Stimulated activated naive CD8-positive, alpha-beta T cell treated with anti-CD3 and anti-CD28 coated beads, Interleukin-15, Interleukin-2, amounts not matched to agents 100 ng/mL and 50 ng/mL, for 24 hours (primary cell): ENCODE measurements around the gene IMMP2L.

Source experiments
- H3K27ac Mint-ChIP-seq: one replicate; pipeline ENCODE4 v1.8.0; 2021; ENCODE audit warnings: mild to moderate bottlenecking, mixed read lengths
- H3K27me3 Mint-ChIP-seq: one replicate; pipeline ENCODE4 v1.8.0; 2021; ENCODE audit warnings: mixed read lengths
- H3K36me3 Mint-ChIP-seq: one replicate; pipeline ENCODE4 v1.8.0; 2021; ENCODE audit warnings: low read depth, mixed read lengths
- H3K4me1 Mint-ChIP-seq: one replicate; pipeline ENCODE4 v1.8.0; 2021; ENCODE audit warnings: low read depth, mixed read lengths
- H3K4me3 Mint-ChIP-seq: one replicate; pipeline ENCODE4 v1.8.0; 2021; ENCODE audit warnings: mild to moderate bottlenecking, mixed read lengths
- H3K9me3 Mint-ChIP-seq: one replicate; pipeline ENCODE4 v1.8.0; 2021; ENCODE audit warnings: mixed read lengths

Gene IMMP2L

DNA sequence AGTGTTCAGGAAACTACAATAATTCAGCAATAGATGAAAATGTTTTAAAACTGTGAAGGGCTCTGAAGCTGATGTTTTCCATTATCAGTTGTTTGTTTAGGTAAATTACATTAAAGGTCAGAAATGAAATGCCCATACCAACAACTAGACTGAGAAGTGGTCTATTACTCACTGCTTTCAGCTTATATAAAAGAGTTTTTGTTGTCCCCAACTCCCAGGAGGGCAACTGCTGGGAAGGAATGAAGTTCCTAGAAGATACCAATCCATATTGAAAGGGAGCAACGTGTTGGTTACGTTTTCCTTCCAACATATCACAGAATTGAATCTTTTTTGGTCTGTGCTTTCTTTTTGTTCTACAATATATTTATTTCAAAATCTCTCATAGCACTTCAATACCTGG lies 802.0 kb downstream of the IMMP2L start:
- no peaks in the 10 kb centered on the region for H3K9me3 Mint-ChIP-seq
- no peaks in the 10 kb centered on the region for H3K36me3 Mint-ChIP-seq
- H3K4me1 Mint-ChIP-seq, result no peaks in the 10 kb centered on the region
- no peaks in the 10 kb centered on the region for H3K27me3 Mint-ChIP-seq
- H3K4me3 Mint-ChIP-seq, result no peak overlapping the region
- H3K27ac Mint-ChIP-seq, result no peak overlapping the region

- Mint-ChIP-seq H3K4me1 (no peaks in the 10 kb centered on the region), H3K36me3 (no peaks in the 10 kb centered on the region), H3K27ac (no peak overlapping the region), H3K4me3 (no peak overlapping the region), H3K9me3 (no peaks in the 10 kb centered on the region), H3K27me3 (no peaks in the 10 kb centered on the region)
Measured at GRCh38 chr7:110759069-110759468, 803.2 kb downstream of the IMMP2L start.

GRCh38 chr7:110754649-110755048 lies 807.6 kb downstream of the IMMP2L start:
- H3K27me3 Mint-ChIP-seq, result no peaks in the 10 kb centered on the region
- no peaks in the 10 kb centered on the region for H3K36me3 Mint-ChIP-seq
- H3K4me1 Mint-ChIP-seq, result no peaks in the 10 kb centered on the region
- no peak overlapping the region for H3K4me3 Mint-ChIP-seq
- no peaks in the 10 kb centered on the region for H3K9me3 Mint-ChIP-seq
- H3K27ac Mint-ChIP-seq, result no peak overlapping the region

DNA sequence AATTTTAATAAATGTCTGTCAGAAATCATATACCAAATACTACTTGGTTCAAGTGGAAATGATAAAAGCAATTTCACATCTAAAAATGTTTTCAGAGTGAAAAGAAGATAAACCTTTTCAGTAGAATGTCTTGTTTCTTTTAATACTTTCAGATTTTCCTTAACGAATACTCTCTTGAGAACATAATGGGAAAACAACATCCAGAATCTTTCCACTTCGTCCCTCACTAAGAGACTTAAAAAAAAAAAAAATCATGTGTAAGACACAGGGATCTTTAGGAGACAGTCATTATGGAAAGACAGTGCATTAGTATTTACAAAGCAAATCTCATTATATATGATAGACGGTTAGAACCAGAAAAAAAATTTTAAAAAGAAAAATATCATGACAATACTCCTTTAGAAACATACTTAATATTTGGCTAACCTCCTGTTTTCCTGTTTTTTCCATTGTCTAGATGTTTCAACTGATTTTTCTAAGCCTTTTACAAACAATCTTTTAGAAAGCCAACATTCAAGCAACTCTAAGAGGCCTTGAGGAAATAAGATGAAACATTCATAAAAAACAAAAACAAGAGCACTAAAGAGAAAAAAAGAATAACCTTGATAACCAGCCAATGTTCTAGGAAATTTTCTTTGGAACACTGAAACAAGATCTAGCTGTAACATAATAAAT lies 811.2 kb downstream of the IMMP2L start:
- H3K4me3 Mint-ChIP-seq, result no peak overlapping the region
- no peak overlapping the region for H3K27ac Mint-ChIP-seq
- H3K9me3 Mint-ChIP-seq, result peaks cover 23% of the 10 kb centered on the region
- H3K36me3 Mint-ChIP-seq, result peaks cover 12% of the 10 kb centered on the region
- no peaks in the 10 kb centered on the region for H3K4me1 Mint-ChIP-seq
- H3K27me3 Mint-ChIP-seq, result no peaks in the 10 kb centered on the region

DNA sequence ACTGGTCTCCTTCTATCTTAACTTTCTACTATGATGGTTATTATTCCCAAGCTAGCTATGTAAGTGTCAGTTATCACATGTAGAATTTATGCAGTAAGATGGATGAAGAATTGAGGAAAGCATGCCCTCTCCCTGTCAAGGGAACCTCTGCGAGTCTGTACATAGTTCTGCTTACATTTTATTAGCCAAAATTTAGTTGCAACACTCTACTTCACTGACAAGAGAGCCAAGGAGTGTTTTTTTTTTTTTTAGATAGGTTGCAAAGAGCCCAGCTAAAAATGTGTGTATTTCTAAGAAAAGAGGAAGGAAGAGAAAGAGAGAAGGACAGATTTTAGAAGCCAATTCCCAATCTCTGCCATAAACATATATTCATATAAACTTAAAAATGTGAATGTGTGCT lies 829.1 kb downstream of the IMMP2L start:
- H3K4me1 Mint-ChIP-seq, result no peaks in the 10 kb centered on the region
- peaks cover 5% of the 10 kb centered on the region for H3K36me3 Mint-ChIP-seq
- H3K27me3 Mint-ChIP-seq, result no peaks in the 10 kb centered on the region
- H3K27ac Mint-ChIP-seq, result no peak overlapping the region
- H3K9me3 Mint-ChIP-seq, result peaks cover 8% of the 10 kb centered on the region
- no peak overlapping the region for H3K4me3 Mint-ChIP-seq

DNA sequence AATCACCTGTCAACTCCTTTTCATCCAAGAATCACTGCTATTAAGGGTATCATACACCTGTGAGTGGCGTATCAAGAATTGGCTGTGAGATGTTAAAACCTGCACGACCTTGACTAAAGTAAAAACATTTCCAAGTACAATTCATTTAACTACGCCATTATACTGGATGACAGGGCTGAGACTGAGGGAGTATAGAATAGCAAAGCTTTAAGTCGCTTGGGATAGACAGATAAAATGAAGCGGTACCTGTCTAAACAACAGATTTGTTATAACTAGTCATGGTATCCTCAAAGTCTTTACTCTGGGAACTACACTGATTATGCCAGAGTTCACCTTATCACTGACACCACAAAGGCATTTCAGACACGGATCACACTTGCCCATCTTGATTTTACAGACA lies 837.5 kb downstream of the IMMP2L start:
- Mint-ChIP-seq H3K27ac (no peak overlapping the region), H3K9me3 (peaks cover 5% of the 10 kb centered on the region), H3K36me3 (no peaks in the 10 kb centered on the region), H3K4me3 (no peak overlapping the region), H3K27me3 (no peaks in the 10 kb centered on the region), H3K4me1 (no peaks in the 10 kb centered on the region)

- Mint-ChIP-seq H3K36me3 (no peaks in the 10 kb centered on the region), H3K4me1 (no peaks in the 10 kb centered on the region), H3K9me3 (peaks cover 5% of the 10 kb centered on the region), H3K4me3 (no peak overlapping the region), H3K27me3 (no peaks in the 10 kb centered on the region), H3K27ac (no peak overlapping the region)
Measured at GRCh38 chr7:110721395-110721794, 840.9 kb downstream of the IMMP2L start.

GRCh38 chr7:110720626-110721025 lies 841.7 kb downstream of the IMMP2L start:
- Mint-ChIP-seq H3K36me3 (no peaks in the 10 kb centered on the region), H3K4me1 (no peaks in the 10 kb centered on the region), H3K27ac (no peak overlapping the region), H3K9me3 (peaks cover 5% of the 10 kb centered on the region), H3K4me3 (no peak overlapping the region), H3K27me3 (no peaks in the 10 kb centered on the region)

DNA sequence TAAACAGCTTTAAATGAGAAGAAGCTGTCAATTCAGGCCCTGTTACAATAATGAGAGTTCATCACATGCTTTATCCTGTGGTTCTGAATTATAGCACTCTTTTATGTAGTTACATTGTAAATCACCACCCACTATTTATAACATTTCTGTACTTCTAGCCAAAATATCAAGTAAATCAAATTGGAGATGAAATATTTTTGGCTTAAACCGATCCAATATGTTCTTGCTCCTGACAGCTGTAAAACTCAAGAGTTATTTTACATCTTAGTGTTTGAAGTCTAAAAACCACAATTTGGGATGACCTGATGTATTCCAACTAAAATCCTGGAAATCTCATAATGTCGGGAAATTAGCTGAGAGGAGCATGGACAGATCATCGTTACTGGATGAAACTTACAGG lies 842.6 kb downstream of the IMMP2L start:
- H3K9me3 Mint-ChIP-seq, result peaks cover 5% of the 10 kb centered on the region
- H3K4me3 Mint-ChIP-seq, result no peak overlapping the region
- no peak overlapping the region for H3K27ac Mint-ChIP-seq
- H3K4me1 Mint-ChIP-seq, result no peaks in the 10 kb centered on the region
- H3K36me3 Mint-ChIP-seq, result no peaks in the 10 kb centered on the region
- no peaks in the 10 kb centered on the region for H3K27me3 Mint-ChIP-seq

DNA sequence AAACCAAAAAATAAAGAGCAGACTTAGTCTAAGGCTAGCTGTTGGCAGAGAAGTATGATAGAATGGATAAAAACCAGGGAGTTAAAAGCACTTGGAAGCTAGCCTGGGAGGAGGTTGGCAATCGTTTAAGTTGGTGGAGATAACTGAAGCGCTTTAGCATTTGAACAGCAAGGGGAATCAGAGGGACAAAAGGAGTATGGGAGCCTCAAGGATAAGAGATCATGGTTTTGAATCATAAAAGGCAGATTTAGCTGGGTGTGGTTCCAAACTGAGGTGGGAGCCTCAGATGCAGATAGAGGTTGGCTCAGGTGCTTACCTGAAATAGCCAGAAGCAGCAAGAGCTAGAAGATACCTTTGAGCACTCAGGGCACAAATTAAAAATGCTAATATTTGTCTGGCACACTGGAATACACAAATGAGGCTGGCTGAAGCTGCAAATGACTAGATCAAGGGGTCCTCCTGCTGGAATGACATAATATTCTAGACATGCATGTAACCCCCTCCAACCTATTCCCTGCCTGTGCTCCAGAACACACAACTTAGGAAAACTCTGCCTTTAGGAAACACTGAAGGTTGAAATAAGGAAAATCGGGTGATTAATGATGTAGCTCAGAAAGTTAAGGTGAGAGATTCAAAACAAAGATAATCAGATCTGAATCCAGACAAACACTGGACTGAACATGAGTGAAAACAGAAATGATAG lies 843.6 kb downstream of the IMMP2L start:
- H3K9me3 Mint-ChIP-seq, result peaks cover 5% of the 10 kb centered on the region
- no peaks in the 10 kb centered on the region for H3K4me1 Mint-ChIP-seq
- H3K27ac Mint-ChIP-seq, result no peak overlapping the region
- no peak overlapping the region for H3K4me3 Mint-ChIP-seq
- H3K27me3 Mint-ChIP-seq, result no peaks in the 10 kb centered on the region
- H3K36me3 Mint-ChIP-seq, result no peaks in the 10 kb centered on the region

DNA sequence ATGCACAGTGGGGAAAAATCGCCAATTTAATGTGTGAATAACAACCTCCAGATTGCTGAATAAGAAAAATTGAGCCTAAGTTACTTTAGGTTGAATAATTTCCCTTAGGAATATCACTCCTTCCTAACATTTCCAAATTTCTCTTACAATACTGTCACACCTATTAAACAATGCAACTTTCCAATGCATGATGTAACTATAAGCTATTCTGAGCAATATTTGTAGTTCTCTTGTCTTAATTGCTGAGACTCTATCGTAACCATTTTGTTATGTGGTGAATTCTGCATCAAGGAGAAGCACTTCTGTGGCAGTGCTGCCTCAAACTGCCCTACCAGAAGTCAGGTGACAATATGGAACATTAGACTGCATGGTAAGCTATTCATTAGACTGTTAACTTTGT lies 858.1 kb downstream of the IMMP2L start:
- Mint-ChIP-seq H3K27ac (no peak overlapping the region), H3K4me3 (no peak overlapping the region), H3K36me3 (no peaks in the 10 kb centered on the region), H3K27me3 (no peaks in the 10 kb centered on the region), H3K4me1 (no peaks in the 10 kb centered on the region), H3K9me3 (no peaks in the 10 kb centered on the region)

DNA sequence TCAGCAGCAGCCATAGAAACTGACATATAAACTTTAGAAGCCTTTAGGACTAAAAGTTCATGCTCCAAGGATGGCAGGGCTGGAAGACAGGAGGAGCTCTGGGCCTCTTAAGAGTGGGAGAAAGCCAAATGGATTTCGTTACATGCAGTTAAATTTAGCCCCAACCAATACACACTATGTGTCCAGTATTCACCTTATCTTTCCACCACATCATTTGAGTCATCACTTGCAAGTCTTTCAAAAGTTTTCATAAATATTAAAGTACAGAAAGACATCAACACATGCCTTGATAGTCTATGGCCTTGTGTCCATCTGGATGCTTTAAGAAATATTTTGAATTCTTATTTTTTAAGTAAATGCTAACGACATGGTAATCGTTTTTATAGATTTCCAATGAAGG lies 863.7 kb downstream of the IMMP2L start:
- no peaks in the 10 kb centered on the region for H3K36me3 Mint-ChIP-seq
- H3K27me3 Mint-ChIP-seq, result no peaks in the 10 kb centered on the region
- no peak overlapping the region for H3K27ac Mint-ChIP-seq
- no peaks in the 10 kb centered on the region for H3K4me1 Mint-ChIP-seq
- H3K4me3 Mint-ChIP-seq, result no peak overlapping the region
- no peaks in the 10 kb centered on the region for H3K9me3 Mint-ChIP-seq

DNA sequence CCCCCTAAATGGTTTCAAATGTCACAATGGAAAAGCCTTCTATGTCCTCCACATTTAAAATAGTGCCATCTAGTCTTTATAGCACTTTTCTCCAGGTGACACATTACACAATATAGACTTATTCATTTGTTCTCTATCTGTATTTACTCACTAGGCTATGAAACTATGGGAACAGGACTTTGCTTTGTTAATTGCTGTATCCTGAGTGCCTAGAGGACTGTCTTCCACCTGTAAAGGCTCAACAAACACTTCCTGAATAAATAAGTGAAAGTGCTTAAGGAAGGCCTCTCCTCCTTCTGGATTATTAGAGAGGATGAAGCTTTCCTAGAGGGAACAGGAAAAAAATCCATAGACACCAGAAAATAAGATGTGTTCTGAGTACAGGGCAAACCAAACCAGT lies 868.9 kb downstream of the IMMP2L start:
- Mint-ChIP-seq H3K36me3 (no peaks in the 10 kb centered on the region), H3K9me3 (no peaks in the 10 kb centered on the region), H3K27ac (no peak overlapping the region), H3K4me3 (no peak overlapping the region), H3K4me1 (no peaks in the 10 kb centered on the region), H3K27me3 (no peaks in the 10 kb centered on the region)

DNA sequence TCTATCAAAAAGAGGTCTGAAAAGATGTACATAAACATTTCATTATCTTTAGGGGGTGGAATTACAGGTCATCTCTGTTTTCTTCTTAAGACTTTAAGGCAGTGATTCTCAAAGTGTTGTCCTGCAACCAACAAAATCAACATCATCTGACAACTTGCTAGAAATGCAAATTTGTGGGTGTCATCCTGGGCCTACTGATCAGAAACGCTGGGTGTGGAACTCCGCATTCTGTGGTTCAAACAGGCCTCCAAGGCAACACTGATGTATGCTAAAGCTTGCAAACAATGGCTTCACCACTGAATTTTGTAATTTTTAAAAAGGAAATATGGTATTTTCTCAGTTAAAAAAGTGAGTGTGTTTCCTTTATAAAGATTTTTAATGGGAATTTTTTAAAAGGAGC lies 873.4 kb downstream of the IMMP2L start:
- Mint-ChIP-seq H3K36me3 (no peaks in the 10 kb centered on the region), H3K9me3 (no peaks in the 10 kb centered on the region), H3K4me3 (no peak overlapping the region), H3K27ac (no peak overlapping the region), H3K27me3 (no peaks in the 10 kb centered on the region), H3K4me1 (no peaks in the 10 kb centered on the region)

GRCh38 chr7:110685899-110686298 lies 876.4 kb downstream of the IMMP2L start:
- H3K4me1 Mint-ChIP-seq, result no peaks in the 10 kb centered on the region
- H3K27me3 Mint-ChIP-seq, result no peaks in the 10 kb centered on the region
- no peaks in the 10 kb centered on the region for H3K36me3 Mint-ChIP-seq
- no peaks in the 10 kb centered on the region for H3K9me3 Mint-ChIP-seq
- H3K27ac Mint-ChIP-seq, result no peak overlapping the region
- H3K4me3 Mint-ChIP-seq, result no peak overlapping the region

DNA sequence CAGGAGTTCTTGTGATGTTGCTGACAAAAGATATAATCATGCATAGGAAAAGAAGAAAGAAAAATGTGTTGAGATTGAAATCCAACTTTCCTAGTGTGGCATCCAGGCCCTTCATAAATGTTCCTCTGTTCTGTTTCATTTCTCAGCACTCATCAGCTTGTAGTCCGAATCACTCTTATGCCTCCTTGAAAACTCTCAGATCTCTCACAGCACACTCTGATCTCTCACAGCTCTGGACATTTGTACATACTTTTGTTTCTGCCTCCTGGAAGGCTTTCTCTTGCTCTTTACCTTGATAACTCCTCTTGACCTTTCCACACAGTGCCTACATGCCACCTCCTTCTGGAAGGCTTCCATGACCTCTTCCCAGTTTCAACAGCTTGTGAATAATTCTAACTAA lies 880.4 kb downstream of the IMMP2L start:
- no peaks in the 10 kb centered on the region for H3K27me3 Mint-ChIP-seq
- H3K27ac Mint-ChIP-seq, result no peak overlapping the region

More for the DNA sequence above, 880.4 kb downstream of the IMMP2L start:
- no peak overlapping the region for H3K4me3 Mint-ChIP-seq
- H3K4me1 Mint-ChIP-seq, result no peaks in the 10 kb centered on the region
- H3K9me3 Mint-ChIP-seq, result no peaks in the 10 kb centered on the region
- H3K36me3 Mint-ChIP-seq, result no peaks in the 10 kb centered on the region
